ACHN (cell line): ENCODE results near the gene ZNF473.
"Not testable (repeated sequence)": the region's sequence is repeated elsewhere in the genome, so short reads cannot be mapped to it uniquely, and the experiment has no call there.

ENCODE experiments used
- DNase-seq: peaks from one replicate; pipeline ENCODE4 v3.0.0-alpha.2; 2015
- in situ Hi-C: cut with HindIII; loops from 2 replicates; pipeline ENCODE4 v1.10.0; 2017; ENCODE audit warnings: low sequenced_read_pairs, low pct_ligation_motif_present, low pct_unique_long_range_greater_than_20kb

The ZNF473 gene

GRCh38 chr19:50076581-50077355 lies 51.0 kb downstream of the ZNF473 start:
- DNase-seq, in situ Hi-C loops: not testable (repeated sequence)

- DNase-seq, in situ Hi-C loops: not testable (repeated sequence)
Measured at GRCh38 chr19:50079014-50079413, 53.2 kb downstream of the ZNF473 start.

DNA sequence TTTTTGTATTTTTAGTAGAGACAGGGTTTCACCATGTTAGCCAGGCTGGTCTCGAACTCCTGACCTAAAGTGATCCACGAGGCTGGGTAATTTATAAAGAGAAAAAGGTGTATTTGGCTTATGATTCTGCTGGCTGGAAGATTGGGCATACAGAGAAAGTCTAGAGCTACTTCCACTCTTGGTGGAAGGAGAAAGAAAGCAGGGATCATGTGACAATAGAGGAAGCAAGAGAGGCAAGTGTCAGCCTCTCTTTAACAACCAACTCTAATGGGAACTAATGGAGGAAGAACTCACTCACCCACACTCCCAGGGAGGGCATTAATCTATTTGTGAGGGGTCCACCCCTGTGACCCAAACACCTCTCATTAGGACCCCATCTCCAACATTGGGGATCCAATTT lies 58.6 kb downstream of the ZNF473 start:
- DNase-seq, in situ Hi-C loops: not testable (repeated sequence)

DNA sequence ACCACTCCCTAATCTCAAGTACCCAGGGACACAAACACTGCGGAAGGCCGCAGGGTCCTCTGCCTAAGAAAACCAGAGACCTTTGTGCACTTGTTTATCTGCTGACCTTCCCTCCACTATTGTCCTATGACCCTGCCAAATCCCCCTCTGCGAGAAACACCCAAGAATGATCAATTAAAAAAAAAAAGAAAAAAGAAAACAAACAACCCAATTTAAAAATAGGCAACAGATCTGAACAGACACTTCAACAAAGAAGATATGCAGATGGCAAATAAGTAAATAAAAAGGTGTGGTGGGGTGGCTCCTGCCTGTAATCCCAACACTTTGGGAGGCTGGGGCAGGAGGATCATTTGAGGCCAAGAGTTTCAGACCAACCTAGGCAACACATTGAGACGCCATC lies 61.3 kb downstream of the ZNF473 start:
- DNase-seq, in situ Hi-C loops: not testable (repeated sequence)

- in situ Hi-C loops, DNase-seq: not testable (repeated sequence)
Measured at GRCh38 chr19:50090706-50091105, 64.9 kb downstream of the ZNF473 start.

DNA sequence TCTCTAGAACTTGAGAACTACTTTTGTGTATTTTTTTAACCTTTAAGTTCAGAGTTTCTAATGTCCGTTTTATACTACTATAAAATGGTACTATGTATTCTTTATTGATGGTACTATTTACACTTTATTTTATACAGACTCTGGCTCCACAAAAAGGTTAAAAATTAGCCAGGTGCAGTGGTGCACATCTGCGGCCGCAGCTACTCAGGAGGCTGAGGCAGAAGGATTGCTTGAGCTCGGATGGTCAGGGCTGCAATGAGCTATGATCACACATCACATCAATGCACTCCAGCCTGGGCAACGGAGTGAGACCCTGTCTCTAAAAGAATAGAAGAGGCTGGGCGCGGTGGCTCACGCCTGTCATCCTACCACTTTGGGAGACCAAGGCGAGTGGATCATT lies 66.0 kb downstream of the ZNF473 start:
- in situ Hi-C loops, DNase-seq: not testable (repeated sequence)

DNA sequence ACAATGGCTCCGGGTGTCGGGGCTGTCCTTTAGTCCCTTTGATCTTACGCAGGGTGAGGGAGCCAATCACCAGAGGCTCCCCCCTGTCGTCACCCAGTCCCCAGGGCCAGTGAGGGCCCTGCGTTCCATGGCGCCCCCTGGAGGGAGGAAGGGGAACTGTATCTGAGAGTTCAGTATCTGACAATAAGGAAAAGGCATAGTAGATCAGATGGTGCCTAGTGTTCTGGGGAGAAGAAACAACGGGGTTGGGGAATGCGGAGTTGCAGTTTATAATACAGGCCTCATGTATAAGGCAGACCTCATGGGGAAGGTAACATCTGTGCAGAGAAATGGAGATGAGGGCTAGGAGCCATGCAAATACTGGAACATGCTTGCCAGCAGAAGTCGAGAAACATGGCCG lies 66.8 kb downstream of the ZNF473 start:
- DNase-seq, in situ Hi-C loops: not testable (repeated sequence)

DNA sequence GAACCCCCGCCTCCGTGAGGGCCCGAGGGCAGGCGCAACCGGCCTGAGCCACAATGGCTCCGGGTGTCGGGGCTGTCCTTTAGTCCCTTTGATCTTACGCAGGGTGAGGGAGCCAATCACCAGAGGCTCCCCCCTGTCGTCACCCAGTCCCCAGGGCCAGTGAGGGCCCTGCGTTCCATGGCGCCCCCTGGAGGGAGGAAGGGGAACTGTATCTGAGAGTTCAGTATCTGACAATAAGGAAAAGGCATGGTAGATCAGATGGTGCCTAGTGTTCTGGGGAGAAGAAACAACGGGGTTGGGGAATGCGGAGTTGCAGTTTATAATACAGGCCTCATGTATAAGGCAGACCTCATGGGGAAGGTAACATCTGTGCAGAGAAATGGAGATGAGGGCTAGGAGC lies 72.1 kb downstream of the ZNF473 start:
- DNase-seq, in situ Hi-C loops: not testable (repeated sequence)

- DNase-seq, in situ Hi-C loops: not testable (repeated sequence)
Measured at GRCh38 chr19:50098892-50099291, 73.1 kb downstream of the ZNF473 start.

- DNase-seq, in situ Hi-C loops: not testable (repeated sequence)
Measured at GRCh38 chr19:50099696-50100095, 73.9 kb downstream of the ZNF473 start.

GRCh38 chr19:50100946-50101345 lies 75.1 kb downstream of the ZNF473 start:
- in situ Hi-C loops, DNase-seq: not testable (repeated sequence)
